ENCODE measurements around the gene APLF. TPM values are rescaled to one million over a fixed set of nuclear protein-coding genes. Genes with fewer than 3 reads are reported as not detected.
A peak's percentile ranks its signal among the peaks of the same experiment; 100 is the strongest.
"Not testable (repeated sequence)": the region's sequence is repeated elsewhere in the genome, so short reads cannot be mapped to it uniquely, and the experiment has no call there.

The APLF gene
- total and polyA plus RNA-seq, 3 experiments from 2014 or later, result 1.9 to 4.0 (median 3.6) TPM

DNA sequence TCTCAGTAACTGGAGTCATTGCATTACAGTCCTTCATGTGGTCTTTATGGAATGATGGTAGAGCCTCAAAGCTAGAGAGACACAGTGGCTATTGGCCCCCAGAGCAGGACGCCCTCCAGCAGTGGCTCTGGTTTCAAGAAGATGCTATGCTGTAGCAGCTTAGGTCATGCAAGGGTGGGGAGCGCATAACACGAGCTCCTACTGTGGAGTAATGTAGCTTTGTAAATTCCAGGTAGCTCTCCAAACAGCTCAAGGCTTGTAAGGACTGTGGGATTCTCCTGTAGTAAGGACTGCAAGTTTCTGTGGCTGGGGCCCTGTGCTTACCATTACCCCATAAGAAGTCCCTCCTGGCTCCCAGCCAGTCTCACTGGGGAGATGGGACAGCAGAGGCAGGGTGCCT, 15.6 kb downstream of the APLF start:
- Mint-ChIP-seq H3K4me1 (peaks cover 3 to 5% (median 4%) of the 10 kb centered on the region in 3 donors), H3K27me3 (peaks cover 0 to 2% of the 10 kb centered on the region in 2 donors), H3K4me3 (no peak overlapping the region), H3K9me3 (no peaks in the 10 kb centered on the region), H3K36me3 (no peaks in the 10 kb centered on the region), H3K27ac (no peak overlapping the region)
- no peaks in the 10 kb centered on the region for H3K36me3 ChIP-seq (ENCODE audit: insufficient read depth, low read length)
- no peak overlapping the region for H3K27ac ChIP-seq (ENCODE audit: low read depth, low read length)
- no peaks in the 10 kb centered on the region for H3K4me1 ChIP-seq (ENCODE audit: insufficient read depth, low read length)
- H3K9me3 ChIP-seq (ENCODE audit: low read length), result no peaks in the 10 kb centered on the region
- no peak overlapping the region for H3K4me3 ChIP-seq (ENCODE audit: low read length)
- ChIA-PET POLR2A (interaction anchor here (0.6 kb wide), 1 partner anchor 237 kb away, joined by 3 read pairs; no protein-coding TSS in a partner anchor), CTCF (interaction anchor here (1.0 kb wide), 1 partner anchor 226 kb away, joined by 4 read pairs; no protein-coding TSS in a partner anchor)
- H3K27me3 ChIP-seq (ENCODE audit: insufficient read depth, low read length, poor library complexity, severe bottlenecking), result no peaks in the 10 kb centered on the region
- DNase-seq, result no peak

DNA sequence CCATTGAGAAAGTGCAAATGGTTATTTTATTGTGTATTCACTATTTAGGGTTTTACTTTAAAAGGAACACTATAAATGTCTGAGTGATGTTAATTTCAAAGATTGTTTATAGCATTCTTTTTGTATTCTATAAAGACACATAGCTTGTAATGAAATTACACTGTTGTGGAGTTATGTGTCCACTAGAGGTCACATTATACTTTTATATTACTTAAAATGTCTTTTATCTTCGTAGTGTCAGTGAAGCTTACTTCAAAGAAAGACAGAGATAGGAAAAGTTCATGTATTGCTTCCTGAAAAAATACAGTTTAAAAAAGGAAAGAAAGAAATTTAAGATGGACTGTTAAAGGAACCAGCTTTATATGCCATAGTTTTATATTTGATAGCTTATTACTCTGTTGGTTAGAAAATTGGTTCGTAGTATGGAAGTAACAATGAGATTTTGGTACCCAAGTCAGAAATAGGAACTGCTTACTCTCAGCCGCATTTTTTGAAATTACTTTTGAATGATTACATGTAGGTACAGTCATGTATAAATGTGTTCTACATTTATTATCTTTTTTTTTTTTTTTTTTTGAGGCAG, 20.5 kb downstream of the APLF start:
- DNase-seq, result no peak
- POLR2A ChIA-PET, result interaction anchor here (0.7 to 0.8 kb wide), 2 partner anchors 19 to 23 kb away, joined by 3 read pairs; no protein-coding TSS in a partner anchor
- H3K36me3 Mint-ChIP-seq, result no peaks in the 10 kb centered on the region

DNA sequence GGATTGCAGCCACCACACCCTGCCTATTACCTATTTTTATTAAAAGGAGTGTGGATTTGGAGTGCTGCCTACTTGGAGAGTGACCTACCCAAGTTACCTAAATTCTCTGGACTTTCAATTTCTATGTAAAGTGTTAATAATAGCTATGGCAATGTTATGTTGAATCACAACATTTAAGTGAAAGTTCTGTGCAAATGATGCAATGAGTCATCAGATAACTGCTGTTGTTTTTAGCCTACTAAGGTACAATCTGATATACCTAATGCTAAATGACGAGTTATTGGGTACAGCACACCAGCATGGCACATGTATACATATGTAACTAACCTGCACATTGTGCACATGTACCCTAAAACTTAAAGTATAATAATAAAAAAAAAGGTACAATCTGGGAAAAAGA, 21.2 kb downstream of the APLF start:
- DNase-seq; H3K4me1 Mint-ChIP-seq; POLR2A ChIA-PET; H3K4me3 Mint-ChIP-seq; H3K27me3 ChIP-seq (ENCODE audit: insufficient read depth, low read length, poor library complexity, severe bottlenecking); H3K36me3 Mint-ChIP-seq; H3K9me3 ChIP-seq (ENCODE audit: low read length); H3K4me1 ChIP-seq (ENCODE audit: insufficient read depth, low read length); H3K27me3 Mint-ChIP-seq; H3K27ac ChIP-seq (ENCODE audit: low read depth, low read length); H3K27ac Mint-ChIP-seq; H3K4me3 ChIP-seq (ENCODE audit: low read length); H3K36me3 ChIP-seq (ENCODE audit: insufficient read depth, low read length); H3K9me3 Mint-ChIP-seq: not testable (repeated sequence)
- CTCF ChIA-PET, result interaction anchor here (1.0 to 3.7 kb wide), 12 partner anchors 17 to 436 kb away, joined by 3 to 25 read pairs (median 9); partner anchors contain the start of genes APLF, ARHGAP25 and FBXO48

More for the DNA sequence above, 20.5 kb downstream of the APLF start:
- Histone ChIP-seq H3K36me3 (ENCODE audit: insufficient read depth, low read length) (no peaks in the 10 kb centered on the region), H3K9me3 (ENCODE audit: low read length) (no peaks in the 10 kb centered on the region), H3K4me3 (ENCODE audit: low read length) (no peak overlapping the region), H3K27ac (ENCODE audit: low read depth, low read length) (no peak overlapping the region), H3K27me3 (ENCODE audit: insufficient read depth, low read length, poor library complexity, severe bottlenecking) (no peaks in the 10 kb centered on the region), H3K4me1 (ENCODE audit: insufficient read depth, low read length) (no peaks in the 10 kb centered on the region)
- Mint-ChIP-seq H3K4me3 (no peak overlapping the region), H3K27ac (no peak overlapping the region), H3K4me1 (peaks cover 2 to 5% (median 4%) of the 10 kb centered on the region in 3 donors), H3K9me3 (no peaks in the 10 kb centered on the region), H3K27me3 (no peaks in the 10 kb centered on the region)
- CTCF ChIA-PET, result interaction anchor here (0.5 to 3.7 kb wide), 23 partner anchors 11 to 440 kb away, joined by 3 to 25 read pairs (median 4); partner anchors contain the start of genes APLF, ARHGAP25 and FBXO48

- Histone ChIP-seq H3K9me3 (ENCODE audit: low read length) (no peaks in the 10 kb centered on the region), H3K4me3 (ENCODE audit: low read length) (no peak overlapping the region), H3K27ac (ENCODE audit: low read depth, low read length) (no peak overlapping the region), H3K27me3 (ENCODE audit: insufficient read depth, low read length, poor library complexity, severe bottlenecking) (no peaks in the 10 kb centered on the region), H3K36me3 (ENCODE audit: insufficient read depth, low read length) (no peaks in the 10 kb centered on the region), H3K4me1 (ENCODE audit: insufficient read depth, low read length) (no peaks in the 10 kb centered on the region)
- ChIA-PET POLR2A (no interaction called here), CTCF (interaction anchor here (2.3 to 3.7 kb wide), 2 partner anchors 106 to 220 kb away, joined by 13 to 25 read pairs; no protein-coding TSS in a partner anchor)
- H3K9me3 Mint-ChIP-seq, result peaks cover 0 to 2% (median 0%) of the 10 kb centered on the region in 5 donors
- H3K4me1 Mint-ChIP-seq, result peaks cover 2 to 5% (median 4%) of the 10 kb centered on the region in 3 donors
- no peak overlapping the region for H3K4me3 Mint-ChIP-seq
- H3K27ac Mint-ChIP-seq, result peak overlapping the region in 1 of 8 donors; percentile 36
- no peak for DNase-seq
- H3K27me3 Mint-ChIP-seq, result no peaks in the 10 kb centered on the region
- peaks cover 1 to 2% (median 2%) of the 10 kb centered on the region in 3 donors for H3K36me3 Mint-ChIP-seq
Measured at GRCh38 chr2:68489282-68489681, 21.9 kb downstream of the APLF start.

GRCh38 chr2:68491582-68491981, 24.2 kb downstream of the APLF start:
- CTCF ChIA-PET, result no interaction called here
- Histone ChIP-seq H3K4me3 (ENCODE audit: low read length) (no peak overlapping the region), H3K27me3 (ENCODE audit: insufficient read depth, low read length, poor library complexity, severe bottlenecking) (no peaks in the 10 kb centered on the region), H3K4me1 (ENCODE audit: insufficient read depth, low read length) (no peaks in the 10 kb centered on the region), H3K36me3 (ENCODE audit: insufficient read depth, low read length) (no peaks in the 10 kb centered on the region), H3K9me3 (ENCODE audit: low read length) (peaks cover 2% of the 10 kb centered on the region), H3K27ac (ENCODE audit: low read depth, low read length) (no peak overlapping the region)
- peaks cover 6 to 14% (median 7%) of the 10 kb centered on the region in 5 donors for H3K9me3 Mint-ChIP-seq
- no peak overlapping the region for H3K4me3 Mint-ChIP-seq
- no peaks in the 10 kb centered on the region for H3K27me3 Mint-ChIP-seq
- peaks cover 3 to 21% (median 14%) of the 10 kb centered on the region in 3 donors for H3K36me3 Mint-ChIP-seq
- H3K4me1 Mint-ChIP-seq, result peaks cover 2 to 5% (median 4%) of the 10 kb centered on the region in 3 donors
- no peak for DNase-seq
- no peak overlapping the region for H3K27ac Mint-ChIP-seq
- POLR2A ChIA-PET, result no interaction called here

DNA sequence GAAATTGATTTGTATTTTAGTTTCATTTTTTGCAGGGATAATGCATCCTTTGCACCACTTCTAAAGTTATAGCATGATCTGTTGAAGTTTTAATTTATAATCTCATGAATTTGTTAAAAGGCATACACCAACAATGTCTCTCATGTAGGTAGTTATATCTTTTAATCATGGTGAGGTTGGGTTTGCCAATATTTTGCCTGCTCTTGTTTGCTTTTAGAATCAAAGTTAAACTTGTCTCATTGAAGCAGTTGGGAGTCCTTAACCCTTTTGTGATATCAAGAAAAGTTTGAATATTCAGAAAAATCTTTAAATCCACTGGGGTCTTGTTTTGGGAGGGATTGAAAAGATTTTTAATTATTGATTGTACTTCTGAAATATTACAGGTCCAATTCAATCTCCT, 31.7 kb downstream of the APLF start:
- Mint-ChIP-seq H3K27me3 (no peaks in the 10 kb centered on the region), H3K4me1 (no peaks in the 10 kb centered on the region), H3K9me3 (peaks cover 9 to 22% (median 15%) of the 10 kb centered on the region in 5 donors), H3K27ac (no peak overlapping the region), H3K4me3 (no peak overlapping the region), H3K36me3 (peaks cover 6 to 35% (median 14%) of the 10 kb centered on the region in 3 donors)
- Histone ChIP-seq H3K9me3 (ENCODE audit: low read length) (peaks cover 5% of the 10 kb centered on the region), H3K27me3 (ENCODE audit: insufficient read depth, low read length, poor library complexity, severe bottlenecking) (no peaks in the 10 kb centered on the region), H3K4me1 (ENCODE audit: insufficient read depth, low read length) (no peaks in the 10 kb centered on the region), H3K27ac (ENCODE audit: low read depth, low read length) (no peak overlapping the region), H3K4me3 (ENCODE audit: low read length) (no peak overlapping the region), H3K36me3 (ENCODE audit: insufficient read depth, low read length) (no peaks in the 10 kb centered on the region)
- ChIA-PET POLR2A (no interaction called here), CTCF (interaction anchor here (0.9 to 1.1 kb wide), 2 partner anchors 11 to 24 kb away, joined by 3 read pairs; no protein-coding TSS in a partner anchor)
- no peak for DNase-seq

DNA sequence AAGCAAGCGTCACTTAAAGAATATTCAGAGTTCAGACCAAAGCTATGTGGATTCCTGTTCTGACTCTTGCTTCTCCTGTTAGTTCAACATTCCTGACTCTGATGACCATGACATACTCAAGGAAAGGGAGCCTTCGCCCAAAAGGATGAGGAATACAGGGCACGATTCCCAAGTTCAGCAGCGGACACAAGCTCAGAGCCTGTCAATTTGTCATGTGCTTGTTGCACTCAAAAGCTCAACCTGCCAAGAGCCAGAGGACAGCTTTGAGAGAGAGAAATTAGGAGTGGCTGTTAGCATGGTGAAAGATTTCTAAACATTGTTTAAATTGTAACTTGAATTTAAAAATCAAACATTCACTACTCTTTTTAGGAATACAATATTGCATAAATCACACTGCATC, 33.3 kb downstream of the APLF start:
- H3K4me1 Mint-ChIP-seq, result peaks cover 4 to 5% (median 4%) of the 10 kb centered on the region in 3 donors
- no peak overlapping the region for H3K4me3 Mint-ChIP-seq
- H3K4me3 ChIP-seq (ENCODE audit: low read length), result no peak overlapping the region
- ChIA-PET CTCF (no interaction called here), POLR2A (no interaction called here)
- H3K27ac Mint-ChIP-seq, result no peak overlapping the region
- H3K36me3 Mint-ChIP-seq, result peaks cover 6 to 20% (median 6%) of the 10 kb centered on the region in 3 donors
- H3K27me3 Mint-ChIP-seq, result no peaks in the 10 kb centered on the region
- H3K9me3 ChIP-seq (ENCODE audit: low read length), result peaks cover 5% of the 10 kb centered on the region
- H3K9me3 Mint-ChIP-seq, result peaks cover 3 to 17% (median 13%) of the 10 kb centered on the region in 5 donors
- DNase-seq, result no peak
- H3K4me1 ChIP-seq (ENCODE audit: insufficient read depth, low read length), result peaks cover under 1% of the 10 kb centered on the region
- no peaks in the 10 kb centered on the region for H3K36me3 ChIP-seq (ENCODE audit: insufficient read depth, low read length)
- no peaks in the 10 kb centered on the region for H3K27me3 ChIP-seq (ENCODE audit: insufficient read depth, low read length, poor library complexity, severe bottlenecking)
- H3K27ac ChIP-seq (ENCODE audit: low read depth, low read length), result no peak overlapping the region

DNA sequence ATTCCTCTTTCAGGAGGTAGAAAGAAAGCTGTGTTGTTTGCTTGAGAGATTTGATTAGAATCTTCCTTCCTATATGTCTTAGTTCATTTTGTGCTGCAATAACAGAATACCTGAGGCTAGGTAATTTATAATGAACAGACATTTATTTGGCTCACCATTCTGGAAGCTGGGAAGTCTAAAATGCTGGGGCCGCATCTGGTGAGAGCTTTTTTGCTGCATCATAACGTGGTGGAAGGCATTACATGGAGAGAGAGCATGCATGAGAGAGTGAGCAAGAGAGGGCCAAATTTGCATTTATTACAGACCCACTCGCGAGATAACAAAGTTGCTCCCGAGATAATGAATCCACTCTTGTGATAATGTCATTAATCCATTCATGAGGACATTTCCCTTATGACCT, 34.4 kb downstream of the APLF start:
- Mint-ChIP-seq H3K36me3 (peaks cover under 1 to 12% (median 2%) of the 10 kb centered on the region in 3 donors), H3K27ac (no peak overlapping the region), H3K27me3 (no peaks in the 10 kb centered on the region), H3K4me3 (no peak overlapping the region), H3K9me3 (peaks cover 2 to 8% (median 6%) of the 10 kb centered on the region in 5 donors), H3K4me1 (peaks cover 15 to 16% (median 15%) of the 10 kb centered on the region in 3 donors)
- Histone ChIP-seq H3K9me3 (ENCODE audit: low read length) (peaks cover under 1% of the 10 kb centered on the region), H3K27me3 (ENCODE audit: insufficient read depth, low read length, poor library complexity, severe bottlenecking) (no peaks in the 10 kb centered on the region), H3K4me3 (ENCODE audit: low read length) (no peak overlapping the region), H3K27ac (ENCODE audit: low read depth, low read length) (no peak overlapping the region), H3K4me1 (ENCODE audit: insufficient read depth, low read length) (peaks cover 12% of the 10 kb centered on the region), H3K36me3 (ENCODE audit: insufficient read depth, low read length) (no peaks in the 10 kb centered on the region)
- POLR2A ChIA-PET, result no interaction called here
- DNase-seq, result no peak
- CTCF ChIA-PET, result no interaction called here

Data from CD8-positive, alpha-beta memory T cell (primary cell).